Measurements from ENCODE around the gene PSENEN. TPM values are rescaled to one million over a fixed set of nuclear protein-coding genes. Genes with fewer than 3 reads are reported as not detected.

Gene PSENEN
- total and polyA plus RNA-seq, 9 of the 15 experiments (the other 6 are each of a cell fraction or from before 2014, with no cell fraction given): 34.5 to 299 (median 61.1) TPM

DNA sequence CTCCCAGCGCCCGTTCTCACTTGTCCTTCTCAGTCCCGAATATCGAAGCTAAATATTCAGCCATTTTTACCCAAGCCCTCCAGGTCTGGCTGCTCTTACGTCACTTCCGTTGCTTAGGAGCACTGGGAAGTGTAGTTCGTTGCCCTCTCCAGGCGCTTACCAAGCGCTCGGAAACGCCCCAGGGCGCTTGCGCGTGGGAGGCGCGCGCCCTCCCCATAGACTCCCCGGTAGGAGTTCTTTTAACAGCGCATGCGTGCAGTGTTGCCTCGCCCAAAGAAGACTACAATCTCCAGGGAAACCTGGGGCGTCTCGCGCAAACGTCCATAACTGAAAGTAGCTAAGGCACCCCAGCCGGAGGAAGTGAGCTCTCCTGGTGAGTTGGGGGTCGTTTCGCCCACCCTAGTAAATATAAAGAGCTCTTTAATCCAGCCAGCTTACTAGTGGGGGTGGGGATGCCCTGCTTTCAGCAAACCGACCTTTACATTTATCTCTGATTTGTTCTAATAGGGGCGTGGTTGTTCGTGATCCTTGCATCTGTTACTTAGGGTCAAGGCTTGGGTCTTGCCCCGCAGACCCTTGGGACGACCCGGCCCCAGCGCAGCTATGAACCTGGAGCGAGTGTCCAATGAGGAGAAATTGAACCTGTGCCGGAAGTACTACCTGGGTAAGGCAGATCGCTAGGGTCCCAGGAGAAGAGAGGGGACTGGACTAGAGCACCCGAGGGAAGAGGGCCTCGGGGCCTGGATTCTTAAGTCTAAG, at the start of gene PSENEN, which contains the start of gene U2AF1L4 (continued):
- TF ChIP-seq, protein P1, sequence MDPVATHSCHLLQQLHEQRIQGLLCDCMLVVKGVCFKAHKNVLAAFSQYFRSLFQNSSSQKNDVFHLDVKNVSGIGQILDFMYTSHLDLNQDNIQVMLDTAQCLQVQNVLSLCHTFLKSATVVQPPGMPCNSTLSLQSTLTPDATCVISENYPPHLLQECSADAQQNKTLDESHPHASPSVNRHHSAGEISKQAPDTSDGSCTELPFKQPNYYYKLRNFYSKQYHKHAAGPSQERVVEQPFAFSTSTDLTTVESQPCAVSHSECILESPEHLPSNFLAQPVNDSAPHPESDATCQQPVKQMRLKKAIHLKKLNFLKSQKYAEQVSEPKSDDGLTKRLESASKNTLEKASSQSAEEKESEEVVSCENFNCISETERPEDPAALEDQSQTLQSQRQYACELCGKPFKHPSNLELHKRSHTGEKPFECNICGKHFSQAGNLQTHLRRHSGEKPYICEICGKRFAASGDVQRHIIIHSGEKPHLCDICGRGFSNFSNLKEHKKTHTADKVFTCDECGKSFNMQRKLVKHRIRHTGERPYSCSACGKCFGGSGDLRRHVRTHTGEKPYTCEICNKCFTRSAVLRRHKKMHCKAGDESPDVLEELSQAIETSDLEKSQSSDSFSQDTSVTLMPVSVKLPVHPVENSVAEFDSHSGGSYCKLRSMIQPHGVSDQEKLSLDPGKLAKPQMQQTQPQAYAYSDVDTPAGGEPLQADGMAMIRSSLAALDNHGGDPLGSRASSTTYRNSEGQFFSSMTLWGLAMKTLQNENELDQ (CRISPR knock-in tag; IDR thresholded peaks at IDR 0.05; ENCODE audit: borderline replicate concordance): no peak
- TF ChIP-seq, protein P2, sequence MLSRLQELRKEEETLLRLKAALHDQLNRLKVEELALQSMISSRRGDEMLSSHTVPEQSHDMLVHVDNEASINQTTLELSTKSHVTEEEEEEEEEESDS (CRISPR knock-in tag; IDR thresholded peaks at IDR 0.05): no peak
- no peak for TF ChIP-seq ZNF24 (IDR thresholded peaks at IDR 0.05)
- no peak for TF ChIP-seq ETS2 (tag; IDR thresholded peaks at IDR 0.05; ENCODE audit: borderline replicate concordance, poor library complexity, severe bottlenecking)
- TF ChIP-seq ZNF23 (CRISPR knock-in tag; IDR thresholded peaks at IDR 0.05): no peak
- TF ChIP-seq ZNF239 (CRISPR knock-in tag; IDR thresholded peaks at IDR 0.05): no peak
- no peak for TF ChIP-seq SUPT5H (IDR thresholded peaks at IDR 0.05)
- no peak for TF ChIP-seq ZNF436 (CRISPR knock-in tag; IDR thresholded peaks at IDR 0.05)
- TF ChIP-seq CREM (IDR thresholded peaks at IDR 0.05; ENCODE audit: low read depth): peak; percentile 97
- TF ChIP-seq DNMT1 (IDR thresholded peaks at IDR 0.05): no peak
- no peak for TF ChIP-seq MLX (CRISPR knock-in tag; conservative IDR thresholded peaks at IDR 0.05)
- TF ChIP-seq WHSC1 (IDR thresholded peaks at IDR 0.05; ENCODE audit: low read length): no peak
- no peak for TF ChIP-seq PCBP2 (IDR thresholded peaks at IDR 0.05; ENCODE audit: low read depth, low read length, poor library complexity, severe bottlenecking)
- TF ChIP-seq FOXK1 (CRISPR knock-in tag; IDR thresholded peaks at IDR 0.05; ENCODE audit: borderline replicate concordance): 0 out of 2 replicates have a peak, but pooled peaks have one; percentile 24
- TF ChIP-seq BRD4 (IDR thresholded peaks at IDR 0.05): no peak
- TF ChIP-seq, protein P3, sequence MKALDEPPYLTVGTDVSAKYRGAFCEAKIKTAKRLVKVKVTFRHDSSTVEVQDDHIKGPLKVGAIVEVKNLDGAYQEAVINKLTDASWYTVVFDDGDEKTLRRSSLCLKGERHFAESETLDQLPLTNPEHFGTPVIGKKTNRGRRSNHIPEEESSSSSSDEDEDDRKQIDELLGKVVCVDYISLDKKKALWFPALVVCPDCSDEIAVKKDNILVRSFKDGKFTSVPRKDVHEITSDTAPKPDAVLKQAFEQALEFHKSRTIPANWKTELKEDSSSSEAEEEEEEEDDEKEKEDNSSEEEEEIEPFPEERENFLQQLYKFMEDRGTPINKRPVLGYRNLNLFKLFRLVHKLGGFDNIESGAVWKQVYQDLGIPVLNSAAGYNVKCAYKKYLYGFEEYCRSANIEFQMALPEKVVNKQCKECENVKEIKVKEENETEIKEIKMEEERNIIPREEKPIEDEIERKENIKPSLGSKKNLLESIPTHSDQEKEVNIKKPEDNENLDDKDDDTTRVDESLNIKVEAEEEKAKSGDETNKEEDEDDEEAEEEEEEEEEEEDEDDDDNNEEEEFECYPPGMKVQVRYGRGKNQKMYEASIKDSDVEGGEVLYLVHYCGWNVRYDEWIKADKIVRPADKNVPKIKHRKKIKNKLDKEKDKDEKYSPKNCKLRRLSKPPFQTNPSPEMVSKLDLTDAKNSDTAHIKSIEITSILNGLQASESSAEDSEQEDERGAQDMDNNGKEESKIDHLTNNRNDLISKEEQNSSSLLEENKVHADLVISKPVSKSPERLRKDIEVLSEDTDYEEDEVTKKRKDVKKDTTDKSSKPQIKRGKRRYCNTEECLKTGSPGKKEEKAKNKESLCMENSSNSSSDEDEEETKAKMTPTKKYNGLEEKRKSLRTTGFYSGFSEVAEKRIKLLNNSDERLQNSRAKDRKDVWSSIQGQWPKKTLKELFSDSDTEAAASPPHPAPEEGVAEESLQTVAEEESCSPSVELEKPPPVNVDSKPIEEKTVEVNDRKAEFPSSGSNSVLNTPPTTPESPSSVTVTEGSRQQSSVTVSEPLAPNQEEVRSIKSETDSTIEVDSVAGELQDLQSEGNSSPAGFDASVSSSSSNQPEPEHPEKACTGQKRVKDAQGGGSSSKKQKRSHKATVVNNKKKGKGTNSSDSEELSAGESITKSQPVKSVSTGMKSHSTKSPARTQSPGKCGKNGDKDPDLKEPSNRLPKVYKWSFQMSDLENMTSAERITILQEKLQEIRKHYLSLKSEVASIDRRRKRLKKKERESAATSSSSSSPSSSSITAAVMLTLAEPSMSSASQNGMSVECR (CRISPR knock-in tag; IDR thresholded peaks at IDR 0.05): peak; percentile 73; the same call in 1 of the 2 replicates
- TF ChIP-seq ESRRA (IDR thresholded peaks at IDR 0.05; ENCODE audit: borderline replicate concordance, low read depth): no peak
- TF ChIP-seq HOXB6 (CRISPR knock-in tag; IDR thresholded peaks at IDR 0.05; ENCODE audit: borderline replicate concordance): no peak
- no peak for TF ChIP-seq ZFP1 (CRISPR knock-in tag; IDR thresholded peaks at IDR 0.05)
- peak; percentile 34; the same call in 1 of the 2 replicates for TF ChIP-seq FOSL1 (tag; conservative IDR thresholded peaks at IDR 0.05)
- TF ChIP-seq SOX6 (IDR thresholded peaks at IDR 0.05): no peak
- peak; percentile 92 for TF ChIP-seq HCFC1 (IDR thresholded peaks at IDR 0.05; ENCODE audit: low read depth, low read length)
